HepG2 (cell line): Measurements from ENCODE around the gene SERTM2. TPM values are rescaled to one million over a fixed set of nuclear protein-coding genes. Genes with fewer than 3 reads are reported as not detected.

Experiments
- polyA plus RNA-seq, 8 experiments: library from polyadenylated mRNA; depleted of rRNA in 3 of 8; stranded (reverse) in 7 of 8; unstranded in 1 of 8; fragments of >200 nt; fragmentation: Illumina TruSeq in 4 of 8; extraction: Trizol in 4 of 8; gene quantifications; 2 replicates each; pipeline versions ENCODE4 v1.2.1 to v1.2.3, GENCODE V29; 2011 to 2016; ENCODE audit warnings: low read depth in 4 of 8, missing spikeins in 1 of 8, mixed read lengths in 1 of 8; ENCODE audit not compliant: insufficient read depth in 1 of 8
- total RNA-seq, 5 experiments: library from RNA; depleted of rRNA; stranded (reverse); fragments of >200 nt; fragmentation: Illumina TruSeq; extraction: Trizol; gene quantifications; 2 replicates each; pipeline ENCODE4 v1.2.3, GENCODE V29; 2016; ENCODE audit warnings: low read depth in 1 of 5

Gene SERTM2
- total and polyA plus RNA-seq, 2 of the 13 experiments (the other 11 are each of a cell fraction or from before 2014, with no cell fraction given), result not detected

Other genes with a start within 250 kb of the SERTM2 start
- not detected in 2 replicates for gene CAPN6, start 241.2 kb upstream of the SERTM2 start, total RNA-seq (2016; rRNA removed; fragmentation: Illumina TruSeq; extraction: Trizol)
- 0.01 TPM in 1 of 2 replicates, not detected in the other for gene CAPN6, start 241.2 kb upstream of the SERTM2 start, polyA plus RNA-seq (2011; rRNA removed)
- not detected in 2 replicates for gene DCX, start 99.5 kb upstream of the SERTM2 start, total RNA-seq (2016; rRNA removed; fragmentation: Illumina TruSeq; extraction: Trizol)
- gene DCX, start 99.5 kb upstream of the SERTM2 start, polyA plus RNA-seq (2011; rRNA removed), result not detected in 2 replicates
- 31.2 and 43.9 TPM in 2 replicates for gene ALG13, start 169.5 kb downstream of the SERTM2 start, total RNA-seq (2016; rRNA removed; fragmentation: Illumina TruSeq; extraction: Trizol)
- gene ALG13, start 169.5 kb downstream of the SERTM2 start, polyA plus RNA-seq (2011; rRNA removed), result 56.1 and 65.5 TPM in 2 replicates